Stimulated activated CD8-positive, alpha-beta memory T cell treated with anti-CD3 and anti-CD28 coated beads, Interleukin-4, amount 100 ng/mL, for 48 hours (primary cell): ENCODE data around the gene OR51B5.
"Not testable (repeated sequence)": the region's sequence is repeated elsewhere in the genome, so short reads cannot be mapped to it uniquely, and the experiment has no call there.

Experiments used
- DNase-seq: peaks from one replicate; pipeline ENCODE4 v3.0.0-alpha.2; 2020

Gene OR51B5, protein sequence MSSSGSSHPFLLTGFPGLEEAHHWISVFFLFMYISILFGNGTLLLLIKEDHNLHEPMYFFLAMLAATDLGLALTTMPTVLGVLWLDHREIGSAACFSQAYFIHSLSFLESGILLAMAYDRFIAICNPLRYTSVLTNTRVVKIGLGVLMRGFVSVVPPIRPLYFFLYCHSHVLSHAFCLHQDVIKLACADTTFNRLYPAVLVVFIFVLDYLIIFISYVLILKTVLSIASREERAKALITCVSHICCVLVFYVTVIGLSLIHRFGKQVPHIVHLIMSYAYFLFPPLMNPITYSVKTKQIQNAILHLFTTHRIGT

DNA sequence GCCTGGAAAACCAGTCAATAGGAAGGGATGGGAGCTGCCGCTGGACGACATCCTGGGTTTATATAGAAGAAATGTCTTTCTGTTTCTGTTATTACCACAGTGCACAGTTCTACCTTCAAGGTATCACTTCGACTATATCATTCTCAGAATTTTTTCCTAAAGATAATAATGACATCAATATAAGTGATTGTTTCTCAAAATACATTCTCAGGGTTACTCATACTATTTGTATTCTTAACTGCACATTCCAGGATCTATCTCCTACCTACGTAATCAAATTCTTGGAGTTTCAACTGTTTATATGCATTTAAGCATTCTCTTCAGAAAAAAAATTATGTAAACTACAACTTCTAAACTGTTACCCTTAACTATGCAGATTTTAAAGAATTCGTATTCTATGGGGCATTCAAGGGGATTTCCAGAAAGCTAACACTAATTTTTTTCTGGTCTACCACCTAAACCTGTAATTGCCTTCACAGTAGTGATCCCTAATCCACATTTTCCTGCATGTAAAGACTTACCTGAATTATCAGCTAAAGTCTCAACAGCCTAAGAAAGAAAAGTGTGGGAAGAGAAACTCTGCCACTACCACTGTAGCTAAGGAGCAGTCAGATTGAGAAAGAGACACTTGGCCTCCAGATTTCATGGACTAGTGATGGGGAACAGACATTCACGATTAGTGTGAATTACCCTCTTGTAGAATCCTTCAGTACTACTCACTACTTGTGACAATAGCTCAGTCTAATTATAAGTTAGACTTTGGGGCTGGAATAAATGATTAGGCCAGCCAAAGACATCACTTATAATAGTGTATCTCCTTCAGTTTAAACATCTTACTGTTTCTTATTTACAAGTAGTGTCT lies at the start of gene OR51B5:
OR51B5 (minus strand) TSS at position 51 of the 862 bp plus-strand sequence; CDS start at position 51, 0 bp downstream.
- DNase-seq: no peak

GRCh38 chr11:5390210-5390609 lies 46.9 kb upstream of the OR51B5 start:
- no peak for DNase-seq

GRCh38 chr11:5384335-5384734 lies 41.0 kb upstream of the OR51B5 start:
- DNase-seq: no peak

- no peak for DNase-seq
Observed at GRCh38 chr11:5383576-5383975, 40.3 kb upstream of the OR51B5 start, which contains the start of gene OR51M1. Gene OR51M1 (plus strand): TSS chr11:5383812. CDS start chr11:5389399, 5,587 bp downstream.

DNA sequence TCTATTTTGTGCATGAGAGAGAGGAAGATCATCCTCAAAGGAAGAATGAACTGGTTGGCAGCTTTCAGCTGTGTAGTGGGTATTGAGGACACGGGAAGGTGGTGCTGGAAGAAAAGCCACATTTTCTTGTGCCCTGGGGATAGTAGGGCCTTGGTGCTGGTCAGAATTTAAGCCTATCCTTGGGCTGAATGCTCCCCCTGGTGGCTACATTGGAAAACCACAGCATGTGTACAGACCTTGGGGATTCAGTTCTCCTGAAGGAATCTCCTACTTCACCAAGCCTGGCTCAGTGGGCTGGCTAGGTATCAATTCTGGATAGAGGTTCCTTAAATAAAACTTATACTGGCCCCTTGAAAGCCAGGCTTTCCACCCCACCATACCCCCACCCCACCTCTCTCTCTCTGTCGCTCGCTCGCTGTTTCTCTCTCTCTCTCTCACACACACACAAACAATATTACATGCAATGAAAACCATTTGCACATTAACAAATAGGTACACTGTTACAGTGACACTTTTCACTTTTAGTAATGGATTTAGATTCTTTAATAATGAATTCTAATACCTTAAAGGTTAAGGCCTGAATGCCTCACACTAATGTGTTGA lies 37.5 kb upstream of the OR51B5 start:
- DNase-seq: peak; percentile 47

DNA sequence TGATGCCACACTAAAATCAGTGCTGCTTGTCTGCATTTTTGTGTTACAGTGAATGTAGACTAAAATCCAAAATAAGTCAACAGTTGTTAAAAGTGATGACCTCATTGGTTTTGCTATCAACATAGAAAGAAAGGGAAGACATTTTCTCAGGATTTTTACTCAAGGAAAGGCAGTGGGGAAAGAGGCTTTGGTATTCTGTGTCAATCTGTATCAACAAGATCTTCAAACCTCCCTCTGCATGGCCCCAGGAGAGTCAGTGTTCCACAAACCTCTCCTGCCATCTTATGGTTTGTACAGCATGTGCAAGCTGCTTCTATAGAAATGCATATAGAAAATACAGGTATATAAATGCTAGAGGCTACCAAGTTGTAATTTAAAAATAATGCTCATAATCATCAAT lies 26.5 kb upstream of the OR51B5 start:
- no peak for DNase-seq

DNA sequence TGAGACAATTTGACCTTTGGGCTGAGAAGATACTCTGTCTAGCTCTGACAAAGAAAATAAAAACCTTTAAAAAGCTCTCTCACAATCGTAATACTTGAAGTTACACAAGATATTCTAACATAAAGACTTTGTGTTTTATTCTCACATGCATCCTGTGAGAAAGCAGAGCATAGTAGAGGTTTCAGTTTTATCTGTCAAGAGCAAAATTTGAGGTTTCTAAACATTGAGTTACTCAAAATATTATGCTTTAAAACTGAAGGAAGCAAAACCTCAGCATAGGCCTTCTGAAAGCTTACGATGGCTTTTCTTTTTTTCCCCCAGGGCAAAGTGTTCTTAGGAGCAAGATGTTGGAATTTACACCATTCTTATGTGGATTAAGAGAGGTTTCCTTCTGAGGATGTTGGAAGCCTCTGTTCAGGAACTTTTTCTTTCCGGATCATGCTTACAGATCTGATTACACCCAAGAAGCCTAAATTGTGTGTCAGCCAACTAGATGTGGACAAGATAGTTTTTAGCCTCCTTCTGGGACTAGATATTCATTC lies 25.2 kb upstream of the OR51B5 start:
- no peak for DNase-seq

GRCh38 chr11:5367448-5368074 lies 24.2 kb upstream of the OR51B5 start:
- DNase-seq: no peak

GRCh38 chr11:5366856-5367255 lies 23.5 kb upstream of the OR51B5 start:
- DNase-seq: no peak

- DNase-seq: not testable (repeated sequence)
Observed at GRCh38 chr11:5366365-5366764, 23.0 kb upstream of the OR51B5 start.

DNA sequence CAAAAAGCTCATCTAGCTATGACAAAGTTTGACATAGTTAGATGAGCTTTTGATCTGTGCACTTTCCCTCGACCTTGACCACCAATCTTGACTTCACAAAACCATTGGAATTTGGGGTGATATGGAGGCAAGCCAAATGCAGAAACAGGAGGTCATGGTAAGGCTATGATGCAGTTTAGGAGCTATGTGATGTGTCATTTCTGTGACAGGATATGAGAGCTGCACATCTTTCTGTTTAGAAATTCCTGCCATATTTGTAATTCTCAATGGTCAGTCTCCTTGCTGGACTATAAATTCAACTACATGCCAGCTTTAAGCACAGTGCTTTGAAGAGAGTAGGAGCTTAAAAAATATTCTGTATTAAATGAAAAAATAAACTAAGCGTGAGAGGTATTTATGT lies 20.9 kb upstream of the OR51B5 start:
- DNase-seq: no peak

- DNase-seq: no peak
Observed at GRCh38 chr11:5363679-5364078, 20.4 kb upstream of the OR51B5 start.

GRCh38 chr11:5362017-5362625 lies 18.8 kb upstream of the OR51B5 start:
- no peak for DNase-seq

DNA sequence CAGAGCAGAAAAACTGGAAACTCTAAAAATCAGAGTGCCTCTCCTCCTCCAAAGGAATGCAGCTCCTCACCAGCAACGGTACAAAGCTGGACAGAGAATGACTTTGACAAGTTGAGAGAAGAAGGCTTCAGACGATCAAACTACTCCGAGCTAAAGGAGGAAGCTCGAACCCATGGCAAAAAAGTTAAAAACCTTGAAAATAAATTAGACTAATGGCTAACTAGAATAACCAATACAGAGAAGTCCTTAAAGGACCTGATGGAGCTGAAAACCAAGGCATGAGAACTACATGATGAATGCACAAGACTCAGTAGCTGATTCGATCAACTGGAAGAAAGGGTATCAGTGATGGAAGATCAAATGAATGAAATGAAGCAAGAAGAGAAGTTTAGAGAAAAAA lies 12.7 kb upstream of the OR51B5 start:
- not testable (repeated sequence) for DNase-seq

- no peak for DNase-seq
Observed at GRCh38 chr11:5351208-5351607, 7.9 kb upstream of the OR51B5 start, which contains the start of gene OR51B6. Gene OR51B6 (plus strand): TSS chr11:5351508. CDS start chr11:5351508, 0 bp downstream.

DNA sequence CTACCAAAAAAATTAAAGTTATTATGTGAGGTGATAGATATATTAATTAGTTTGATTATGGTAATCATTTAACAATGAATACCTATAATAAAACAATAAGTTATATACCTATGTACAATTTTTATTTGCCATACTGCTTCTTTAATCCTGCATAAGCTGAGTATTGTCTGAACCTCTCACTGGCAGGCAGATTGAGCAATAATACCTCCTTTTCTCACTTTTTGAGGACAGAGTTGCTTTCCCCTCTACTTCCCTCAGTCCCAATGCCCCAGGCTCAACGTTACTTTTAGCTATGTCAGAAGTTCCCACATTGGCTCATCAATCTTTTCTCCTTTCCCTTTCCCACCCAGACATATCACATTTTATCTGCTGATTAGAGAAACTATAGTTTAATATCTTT lies 6.2 kb upstream of the OR51B5 start:
- no peak for DNase-seq

- DNase-seq: no peak
Observed at GRCh38 chr11:5348551-5349194, 5.3 kb upstream of the OR51B5 start.

DNA sequence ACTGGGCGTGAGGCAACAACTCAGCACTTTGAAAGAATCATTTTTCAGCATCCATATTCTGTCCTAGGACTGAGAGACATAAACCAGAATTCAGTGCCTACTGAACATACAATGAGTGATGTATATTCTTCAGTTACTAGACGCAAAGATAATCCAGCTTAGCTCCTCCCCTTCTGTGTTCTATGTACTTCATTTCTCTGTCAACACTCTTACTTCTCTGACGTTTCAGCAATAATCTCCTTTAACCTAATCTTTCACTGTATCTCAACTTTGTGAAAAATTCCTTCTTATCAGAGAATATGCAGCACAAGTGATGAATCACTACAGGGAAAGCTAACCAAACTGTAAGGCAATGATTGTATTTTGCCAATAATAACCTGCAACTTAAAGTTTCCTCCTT lies 2.5 kb upstream of the OR51B5 start:
- DNase-seq: no peak

DNA sequence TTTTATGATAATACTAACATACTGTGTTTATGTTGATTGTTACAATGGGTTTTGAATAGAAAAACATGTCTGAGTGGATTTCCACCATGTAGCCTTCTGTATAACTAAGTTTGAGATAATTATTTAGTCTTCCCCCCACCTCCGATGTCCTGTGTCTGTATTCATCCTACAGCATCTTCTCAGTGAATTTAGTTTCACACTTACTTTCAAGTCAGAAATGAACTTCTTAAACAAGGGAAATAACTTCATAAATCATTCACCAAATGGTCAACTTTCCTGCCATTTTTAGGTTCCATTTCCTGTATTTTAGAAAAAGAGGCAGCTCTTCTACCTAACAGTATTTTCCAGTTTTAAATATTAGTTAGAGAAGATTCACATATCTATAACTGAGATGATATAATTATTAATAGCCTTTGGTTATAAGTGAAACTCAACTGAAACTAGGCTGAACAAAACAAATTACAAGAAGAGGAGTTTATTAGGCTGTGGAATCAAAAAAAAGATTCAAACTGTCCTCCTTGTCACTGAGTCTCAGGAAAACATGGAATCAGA lies 3.5 kb downstream of the OR51B5 start:
- DNase-seq: no peak

DNA sequence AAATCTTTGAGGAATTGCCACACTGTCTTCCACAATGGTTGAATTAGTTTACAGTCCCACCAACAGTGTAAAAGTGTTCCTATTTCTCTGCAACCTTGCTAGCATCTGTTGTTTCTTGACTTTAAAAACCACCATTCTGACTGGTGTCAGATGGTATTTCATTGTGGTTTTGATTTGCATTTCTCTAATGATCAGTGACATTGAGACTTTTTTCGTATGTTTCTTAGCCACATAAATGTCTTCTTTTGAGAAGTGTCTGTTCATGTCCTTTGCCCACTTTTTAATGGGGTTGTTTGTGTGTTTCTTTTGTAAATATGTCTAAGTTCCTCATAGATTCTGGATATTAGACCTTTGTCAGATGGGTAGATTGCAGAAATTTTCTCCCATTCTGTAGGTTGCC lies 6.1 kb downstream of the OR51B5 start:
- not testable (repeated sequence) for DNase-seq

- DNase-seq: no peak
Observed at GRCh38 chr11:5336331-5336730, 7.0 kb downstream of the OR51B5 start.
